ENCODE results near the gene GJA5.

Gene GJA5

DNA sequence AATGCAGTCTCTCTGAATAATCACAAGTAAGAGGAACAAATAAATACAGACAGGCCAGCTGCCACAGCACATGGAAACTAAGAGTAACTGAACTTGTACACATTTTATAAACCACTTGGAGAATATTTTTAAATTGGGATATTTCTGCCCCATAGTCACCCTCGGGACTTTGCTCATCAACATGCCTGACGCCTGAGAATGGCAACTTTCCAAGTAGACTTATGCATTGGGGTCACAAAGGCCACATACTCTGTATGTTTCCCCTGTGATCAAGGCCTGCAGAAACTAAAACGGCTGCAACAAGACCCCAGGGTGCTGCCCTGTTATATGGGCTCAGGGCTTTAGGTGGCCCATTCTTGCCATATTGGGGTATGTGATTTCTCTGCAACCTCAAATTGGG is 38.3 kb upstream of the GJA5 start:
- H3K4me3 ChIP-seq (ENCODE audit: low read depth, low read length): no peak overlapping the region
- TF ChIP-seq, protein P1, sequence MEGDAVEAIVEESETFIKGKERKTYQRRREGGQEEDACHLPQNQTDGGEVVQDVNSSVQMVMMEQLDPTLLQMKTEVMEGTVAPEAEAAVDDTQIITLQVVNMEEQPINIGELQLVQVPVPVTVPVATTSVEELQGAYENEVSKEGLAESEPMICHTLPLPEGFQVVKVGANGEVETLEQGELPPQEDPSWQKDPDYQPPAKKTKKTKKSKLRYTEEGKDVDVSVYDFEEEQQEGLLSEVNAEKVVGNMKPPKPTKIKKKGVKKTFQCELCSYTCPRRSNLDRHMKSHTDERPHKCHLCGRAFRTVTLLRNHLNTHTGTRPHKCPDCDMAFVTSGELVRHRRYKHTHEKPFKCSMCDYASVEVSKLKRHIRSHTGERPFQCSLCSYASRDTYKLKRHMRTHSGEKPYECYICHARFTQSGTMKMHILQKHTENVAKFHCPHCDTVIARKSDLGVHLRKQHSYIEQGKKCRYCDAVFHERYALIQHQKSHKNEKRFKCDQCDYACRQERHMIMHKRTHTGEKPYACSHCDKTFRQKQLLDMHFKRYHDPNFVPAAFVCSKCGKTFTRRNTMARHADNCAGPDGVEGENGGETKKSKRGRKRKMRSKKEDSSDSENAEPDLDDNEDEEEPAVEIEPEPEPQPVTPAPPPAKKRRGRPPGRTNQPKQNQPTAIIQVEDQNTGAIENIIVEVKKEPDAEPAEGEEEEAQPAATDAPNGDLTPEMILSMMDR (IDR thresholded peaks at IDR 0.05; ENCODE audit: borderline replicate concordance, insufficient read depth, low read depth, low read length): no peak

DNA sequence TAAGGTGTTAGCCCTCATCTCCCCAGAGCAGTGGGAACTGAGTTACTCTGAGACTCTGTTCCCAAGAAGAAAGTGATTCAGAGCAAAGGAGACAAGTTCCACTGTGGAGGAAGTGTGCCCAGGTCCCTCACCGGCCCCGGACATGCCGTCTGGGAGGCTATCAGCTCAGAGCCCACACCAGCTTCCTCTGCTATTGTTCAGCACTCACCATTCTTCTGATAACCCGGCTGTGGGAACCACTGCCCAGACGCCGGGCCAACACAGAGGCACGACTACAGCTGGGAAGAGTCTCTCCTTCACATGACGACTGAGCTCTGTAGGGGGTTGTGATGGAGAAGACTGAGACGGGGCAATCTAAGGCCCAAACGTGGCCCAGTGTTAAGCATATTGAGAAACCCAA is 34.2 kb upstream of the GJA5 start:
- TF ChIP-seq, protein P1 (IDR thresholded peaks at IDR 0.05; ENCODE audit: borderline replicate concordance, insufficient read depth, low read depth, low read length): no peak
- H3K4me3 ChIP-seq (ENCODE audit: low read depth, low read length): no peak overlapping the region

DNA sequence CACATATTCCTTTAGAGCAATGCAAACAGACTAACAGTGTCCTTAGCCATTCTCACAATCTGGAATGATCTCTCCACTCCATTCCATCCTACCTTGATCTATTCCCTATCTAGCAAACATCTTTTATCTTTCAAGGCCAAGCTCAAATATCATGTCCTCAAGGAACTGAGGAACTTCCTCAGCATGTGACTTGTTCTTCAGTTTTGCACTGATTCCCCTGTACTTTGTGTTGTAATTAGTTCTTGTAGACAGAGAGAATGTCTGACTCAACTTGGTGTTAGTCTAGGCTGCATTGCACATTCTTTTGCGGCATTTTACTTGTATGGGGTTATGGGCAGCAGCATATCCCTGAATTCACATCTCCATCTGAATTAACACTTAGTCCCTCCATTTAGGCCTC is 31.5 kb upstream of the GJA5 start:
- TF ChIP-seq, protein P1 (IDR thresholded peaks at IDR 0.05; ENCODE audit: borderline replicate concordance, insufficient read depth, low read depth, low read length): no peak
- H3K4me3 ChIP-seq (ENCODE audit: low read depth, low read length): no peak overlapping the region

DNA sequence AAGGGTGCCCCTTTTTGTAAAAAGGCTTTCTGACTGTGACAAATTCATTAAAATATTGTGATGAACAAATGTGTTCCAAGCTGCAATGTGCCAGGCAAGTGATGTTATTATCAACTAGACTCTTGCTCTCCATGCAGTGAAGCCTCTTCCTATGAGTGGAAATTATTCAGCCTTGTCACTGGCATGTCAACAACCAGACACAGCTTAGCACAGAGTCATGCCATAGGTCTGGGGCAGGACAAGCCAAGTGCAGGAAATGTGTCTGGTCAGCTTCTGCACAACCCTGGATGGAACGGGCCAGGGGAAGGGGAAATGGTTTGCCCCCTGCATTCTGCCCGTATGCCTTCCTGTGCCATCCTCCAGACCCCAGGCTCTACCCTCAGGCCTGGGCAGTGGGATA is 27.4 kb upstream of the GJA5 start:
- H3K4me3 ChIP-seq (ENCODE audit: low read depth, low read length): no peak overlapping the region
- TF ChIP-seq, protein P1 (IDR thresholded peaks at IDR 0.05; ENCODE audit: borderline replicate concordance, insufficient read depth, low read depth, low read length): no peak

DNA sequence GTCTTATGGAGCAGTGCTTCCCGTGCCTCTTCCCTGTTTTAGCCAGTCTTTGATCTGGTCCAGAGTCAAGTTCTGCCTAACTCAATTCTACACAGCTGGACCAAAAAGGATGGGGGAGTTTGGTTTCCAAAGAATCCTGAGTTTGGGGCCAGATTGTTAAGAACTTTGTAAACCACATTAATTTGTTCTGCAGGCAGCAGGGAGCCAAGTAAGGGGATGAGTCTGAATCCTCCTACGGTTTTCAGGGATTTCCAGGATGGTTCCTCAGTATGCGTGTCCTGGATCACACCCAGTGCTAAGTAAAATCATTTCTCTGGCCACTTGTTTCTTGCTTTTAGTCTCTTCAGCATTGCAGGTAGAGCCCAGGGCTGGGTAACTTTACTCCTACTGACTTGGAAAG is 26.1 kb upstream of the GJA5 start:
- H3K4me3 ChIP-seq (ENCODE audit: low read depth, low read length): no peak overlapping the region
- TF ChIP-seq, protein P1 (IDR thresholded peaks at IDR 0.05; ENCODE audit: borderline replicate concordance, insufficient read depth, low read depth, low read length): no peak

DNA sequence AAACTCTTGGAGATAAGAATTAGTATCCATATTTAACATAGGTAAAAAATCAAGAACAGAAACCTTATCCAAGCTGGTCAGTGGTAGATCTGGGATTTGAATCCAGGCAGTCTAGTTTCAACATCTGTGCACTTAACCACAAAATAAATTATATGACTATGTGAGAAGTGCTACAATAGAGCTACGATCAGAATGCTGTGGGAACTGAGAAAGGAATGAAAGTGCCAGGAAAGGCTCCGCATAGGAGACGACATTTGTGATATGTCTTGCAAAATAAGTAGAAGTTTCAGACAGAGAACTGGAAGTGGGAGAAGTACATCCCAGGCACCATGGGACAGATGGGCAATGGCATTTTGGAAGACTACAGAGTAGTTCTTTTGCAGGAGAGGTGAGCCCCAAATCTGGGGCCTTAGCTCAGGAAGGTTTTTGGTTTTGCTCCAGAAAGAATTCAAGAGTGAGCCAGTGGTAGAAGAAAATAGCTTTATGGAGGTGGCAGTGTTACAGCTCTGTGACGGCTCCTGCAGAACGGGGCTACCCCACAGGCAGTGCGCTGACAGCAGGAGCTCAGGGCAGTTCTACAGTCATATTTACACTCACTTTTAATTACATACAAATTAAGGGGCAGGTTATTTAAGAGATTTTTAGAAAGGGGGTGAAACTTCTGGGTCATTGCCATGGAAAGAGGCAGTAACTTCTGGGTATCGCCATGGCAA is 25.5 kb upstream of the GJA5 start:
- TF ChIP-seq, protein P1 (IDR thresholded peaks at IDR 0.05; ENCODE audit: borderline replicate concordance, insufficient read depth, low read depth, low read length): no peak

DNA sequence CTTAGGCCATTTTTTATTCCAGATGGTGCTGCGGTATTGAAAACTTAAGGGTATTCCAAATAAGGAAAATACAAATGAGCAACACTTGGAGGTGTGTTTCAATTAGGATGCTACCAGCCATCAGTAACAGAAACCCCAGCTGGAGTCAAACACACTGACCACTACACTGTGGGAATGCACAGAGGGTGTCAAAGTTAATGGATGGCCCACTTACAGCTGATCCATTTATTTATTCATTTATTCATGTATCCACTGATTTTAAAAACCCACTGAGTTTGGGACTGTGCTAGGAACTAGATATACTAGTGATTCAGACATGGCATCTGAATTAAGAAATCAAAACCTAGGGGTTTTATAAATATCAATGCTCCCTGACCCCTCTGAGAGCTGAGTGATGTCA is 24.5 kb upstream of the GJA5 start:
- TF ChIP-seq, protein P1 (IDR thresholded peaks at IDR 0.05; ENCODE audit: borderline replicate concordance, insufficient read depth, low read depth, low read length): no peak
- no peak overlapping the region for H3K4me3 ChIP-seq (ENCODE audit: low read depth, low read length)

More for the DNA sequence above, 25.5 kb upstream of the GJA5 start:
- H3K4me3 ChIP-seq (ENCODE audit: low read depth, low read length): no peak overlapping the region
